ENCODE measurements around the gene ZDHHC14.

GRCh38 chr6:157388924-157389323 lies 7.9 kb downstream of the ZDHHC14 start:
- no peak for TF ChIP-seq CTCF (conservative IDR thresholded peaks at IDR 0.05 in 1 of 2, IDR thresholded peaks at IDR 0.05 in 1 of 2; ENCODE audit: extremely low read depth in 1 of 2, insufficient read depth in 1 of 2, low read depth in 1 of 2, low read length in 2 of 2)
- no peak for TF ChIP-seq EZH2 (IDR thresholded peaks at IDR 0.05; ENCODE audit: borderline replicate concordance, low read length)
